Immature natural killer cell (primary cell): ENCODE results near the gene IMMT. TPM values are rescaled to one million over a fixed set of nuclear protein-coding genes. Genes with fewer than 3 reads are reported as not detected.

Experiments
- DNase-seq, 3 donors: peaks; one replicate each; pipeline ENCODE4 v3.0.0; 2022; ENCODE audit warnings: mixed read lengths in 1 of 3
- H3K27ac Mint-ChIP-seq, 6 donors: one replicate each; pipeline ENCODE4 v1.8.0; 2020; ENCODE audit warnings: mixed read lengths in 6 of 6, mild to moderate bottlenecking in 5 of 6, inconsistent platforms in 4 of 6, moderate library complexity in 3 of 6
- H3K27me3 Mint-ChIP-seq, 3 donors: one replicate each; pipeline ENCODE4 v1.8.0; 2020 to 2021; ENCODE audit warnings: low read depth in 3 of 3, mild to moderate bottlenecking in 3 of 3, mixed read lengths in 3 of 3, moderate library complexity in 3 of 3, inconsistent platforms in 1 of 3
- H3K36me3 Mint-ChIP-seq, 3 donors: one replicate each; pipeline ENCODE4 v1.8.0; 2020; ENCODE audit warnings: mixed read lengths in 3 of 3, inconsistent platforms in 2 of 3, mild to moderate bottlenecking in 2 of 3
- H3K4me1 Mint-ChIP-seq, 2 donors: one replicate each; pipeline ENCODE4 v1.8.0; 2020; ENCODE audit warnings: inconsistent platforms in 2 of 2, mild to moderate bottlenecking in 2 of 2, mixed read lengths in 2 of 2, moderate library complexity in 1 of 2
- H3K4me3 Mint-ChIP-seq, 5 donors: one replicate each; pipeline ENCODE4 v1.8.0; 2020; ENCODE audit warnings: mild to moderate bottlenecking in 5 of 5, mixed read lengths in 5 of 5, inconsistent platforms in 3 of 5, moderate library complexity in 3 of 5
- H3K9me3 Mint-ChIP-seq, 6 donors: one replicate each; pipeline ENCODE4 v1.8.0; 2020; ENCODE audit warnings: mild to moderate bottlenecking in 6 of 6, mixed read lengths in 6 of 6, inconsistent platforms in 4 of 6, moderate library complexity in 3 of 6
- polyA plus RNA-seq, 3 donors: library from polyadenylated mRNA; unstranded; fragments of 300-500 nt; fragmentation: Illumina TruSeq; gene quantifications; one replicate each; pipeline ENCODE4 v1.2.3, GENCODE V29; 2021

IMMT gene
- polyA plus RNA-seq, 3 donors from 2014 or later: 37.5 to 70.9 (median 49.7) TPM

DNA sequence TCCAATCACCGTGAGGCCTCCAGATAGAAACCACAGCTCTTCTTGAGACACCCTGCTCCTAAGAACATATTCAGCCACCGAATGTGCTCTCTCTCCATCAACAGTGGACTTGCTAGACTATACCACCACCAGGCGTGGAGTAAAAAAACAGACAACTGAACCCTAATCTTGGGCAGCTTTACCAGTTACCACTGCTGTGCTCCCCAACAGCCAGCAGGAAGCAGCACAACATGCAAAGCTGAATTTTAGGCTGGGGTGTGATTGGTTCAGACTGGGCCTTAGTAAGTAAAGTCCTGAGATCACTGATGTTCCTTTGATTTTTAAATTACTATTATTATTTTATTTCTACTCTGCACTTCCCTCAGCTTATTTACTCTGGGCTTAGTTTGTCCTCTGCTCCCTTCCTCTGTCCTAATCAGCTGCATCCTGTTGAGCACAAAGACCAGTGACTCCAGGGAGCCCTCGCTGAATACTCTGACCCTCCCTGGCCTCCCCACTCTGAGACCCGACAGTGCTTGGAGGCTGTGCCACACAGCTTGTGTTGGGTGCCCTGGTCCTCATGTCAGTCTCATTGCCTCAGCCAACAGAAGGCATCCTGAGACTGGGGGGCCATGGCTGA, 25.9 kb upstream of the IMMT start:
- Mint-ChIP-seq H3K4me3 (no peak overlapping the region), H3K4me1 (peaks cover 1 to 5% of the 10 kb centered on the region in 2 donors), H3K27ac (no peak overlapping the region)

DNA sequence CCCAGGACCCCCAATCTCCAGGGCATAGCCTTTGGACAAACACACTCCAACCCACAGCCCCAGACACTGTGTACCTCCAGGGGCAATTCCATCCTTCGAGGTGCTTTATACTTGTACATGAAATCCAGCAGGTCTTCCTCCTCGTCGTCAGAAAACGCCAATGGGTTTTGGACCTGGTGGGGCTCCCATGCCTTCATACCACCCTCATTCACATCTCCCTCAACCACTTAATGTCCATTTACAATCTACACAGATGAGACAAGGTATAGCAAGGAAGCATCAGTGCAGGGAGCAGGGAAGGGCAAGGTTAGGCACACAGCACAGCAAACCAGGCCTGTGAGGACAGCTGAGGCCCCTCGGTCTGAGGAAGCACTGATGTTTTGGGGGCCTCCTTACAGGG, 24.6 kb upstream of the IMMT start:
- DNase-seq: no peak
- H3K27me3 Mint-ChIP-seq: peaks cover 0 to 5% (median 0%) of the 10 kb centered on the region in 3 donors
- H3K27ac Mint-ChIP-seq: no peak overlapping the region
- peaks cover 1 to 5% of the 10 kb centered on the region in 2 donors for H3K4me1 Mint-ChIP-seq
- no peaks in the 10 kb centered on the region for H3K36me3 Mint-ChIP-seq
- no peaks in the 10 kb centered on the region for H3K9me3 Mint-ChIP-seq
- H3K4me3 Mint-ChIP-seq: no peak overlapping the region

More for the DNA sequence above, 25.9 kb upstream of the IMMT start:
- no peaks in the 10 kb centered on the region for H3K36me3 Mint-ChIP-seq
- no peaks in the 10 kb centered on the region for H3K9me3 Mint-ChIP-seq
- peak in 1 of 3 donors; percentile 7 for DNase-seq
- peaks cover 0 to 5% (median 0%) of the 10 kb centered on the region in 3 donors for H3K27me3 Mint-ChIP-seq

DNA sequence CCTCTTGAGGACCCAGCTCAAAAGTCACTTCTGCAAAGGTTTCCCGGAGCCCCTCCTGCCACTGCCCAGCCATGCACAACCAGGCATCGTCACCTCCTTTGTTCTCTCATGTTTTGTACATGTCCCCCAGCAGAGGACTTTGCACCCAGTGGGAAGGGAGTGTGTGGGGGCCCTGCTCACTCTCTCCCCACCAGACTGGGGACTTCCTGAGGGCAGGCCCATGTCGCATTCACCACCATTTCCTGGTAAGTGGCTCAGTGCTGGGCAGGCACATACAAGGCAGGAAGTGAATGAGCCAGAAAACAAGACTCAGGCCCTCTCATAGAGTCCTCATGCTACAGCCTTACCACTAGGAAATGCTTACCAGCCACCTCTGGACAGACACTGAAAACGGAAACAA, 22.9 kb upstream of the IMMT start:
- Mint-ChIP-seq H3K9me3 (no peaks in the 10 kb centered on the region), H3K4me1 (peaks cover 1 to 5% of the 10 kb centered on the region in 2 donors), H3K4me3 (no peak overlapping the region), H3K36me3 (peaks cover 4 to 10% (median 10%) of the 10 kb centered on the region in 3 donors), H3K27ac (no peak overlapping the region), H3K27me3 (peaks cover 0 to 5% (median 0%) of the 10 kb centered on the region in 3 donors)
- no peak for DNase-seq

DNA sequence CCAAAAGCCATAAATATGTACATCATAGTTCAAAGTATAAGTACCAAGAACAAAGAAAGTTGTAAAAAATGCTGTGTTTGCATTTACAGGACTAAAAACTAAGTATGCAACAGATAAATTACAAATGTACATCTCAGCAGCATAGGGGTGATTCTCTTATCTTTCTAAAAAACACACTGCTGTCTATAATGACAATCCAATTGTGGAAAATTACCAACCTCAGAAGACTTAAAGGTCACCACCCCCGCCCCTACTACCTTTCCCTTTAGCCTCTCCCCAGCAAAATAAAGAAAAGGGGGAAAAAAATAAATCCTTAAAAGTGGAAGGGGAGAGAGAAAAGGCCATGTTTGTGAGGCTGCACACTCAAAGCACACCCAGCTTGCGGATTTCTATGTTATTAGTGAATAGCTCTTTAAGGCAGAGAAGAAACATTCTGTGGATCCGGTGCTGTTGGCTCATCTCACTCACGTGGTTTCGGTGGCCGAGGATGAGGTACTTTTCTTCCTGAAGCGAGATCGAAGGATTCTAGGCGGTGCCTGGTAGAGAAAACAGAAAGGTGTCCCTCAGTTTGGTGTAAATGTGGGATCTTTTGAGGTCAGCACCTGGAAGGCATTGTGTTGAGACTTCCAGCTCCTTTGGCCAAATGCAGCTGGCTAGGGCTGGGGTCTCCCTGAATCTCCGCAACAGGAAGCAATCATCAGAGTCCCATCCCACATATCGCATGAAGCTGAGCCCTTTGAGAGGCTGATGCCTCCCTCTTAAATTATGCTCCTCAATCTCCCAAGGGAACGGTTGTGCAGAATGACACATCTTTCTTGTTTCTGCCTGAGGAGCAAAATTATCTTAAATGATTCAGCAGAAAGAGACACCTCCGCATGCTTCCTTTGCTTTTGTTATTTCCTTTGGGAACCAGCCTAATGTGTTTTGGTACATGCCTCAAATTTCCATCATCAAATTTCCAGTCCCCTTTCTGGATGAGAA, 21.6 kb upstream of the IMMT start:
- no peak overlapping the region for H3K27ac Mint-ChIP-seq
- H3K36me3 Mint-ChIP-seq: peaks cover 10 to 17% (median 10%) of the 10 kb centered on the region in 3 donors
- H3K4me3 Mint-ChIP-seq: no peak overlapping the region
- peaks cover 0 to 5% (median 0%) of the 10 kb centered on the region in 3 donors for H3K27me3 Mint-ChIP-seq
- no peaks in the 10 kb centered on the region for H3K9me3 Mint-ChIP-seq
- DNase-seq: no peak
- peaks cover 1 to 5% of the 10 kb centered on the region in 2 donors for H3K4me1 Mint-ChIP-seq

DNA sequence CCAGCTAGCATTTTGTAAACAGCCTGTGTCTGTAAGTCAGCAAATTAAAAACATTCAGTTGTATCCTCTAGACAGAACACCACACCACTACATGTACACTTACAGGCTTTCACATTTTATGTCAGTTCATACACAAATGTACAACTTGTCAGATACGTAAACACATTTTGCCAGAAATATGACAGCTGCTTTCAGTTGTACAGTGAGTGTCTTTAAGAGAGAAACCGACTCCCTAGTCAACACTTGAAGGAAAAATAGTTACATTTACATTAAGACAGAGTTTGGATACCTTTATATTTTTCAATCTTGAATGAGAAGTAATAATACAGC, 19.2 kb upstream of the IMMT start:
- Mint-ChIP-seq H3K4me1 (peaks cover 1 to 5% of the 10 kb centered on the region in 2 donors), H3K36me3 (peaks cover 23 to 36% (median 24%) of the 10 kb centered on the region in 3 donors), H3K9me3 (no peaks in the 10 kb centered on the region), H3K4me3 (no peak overlapping the region), H3K27ac (peak overlapping the region in 1 of 6 donors; percentile 48), H3K27me3 (peaks cover 0 to 5% (median 0%) of the 10 kb centered on the region in 3 donors)
- DNase-seq: no peak

DNA sequence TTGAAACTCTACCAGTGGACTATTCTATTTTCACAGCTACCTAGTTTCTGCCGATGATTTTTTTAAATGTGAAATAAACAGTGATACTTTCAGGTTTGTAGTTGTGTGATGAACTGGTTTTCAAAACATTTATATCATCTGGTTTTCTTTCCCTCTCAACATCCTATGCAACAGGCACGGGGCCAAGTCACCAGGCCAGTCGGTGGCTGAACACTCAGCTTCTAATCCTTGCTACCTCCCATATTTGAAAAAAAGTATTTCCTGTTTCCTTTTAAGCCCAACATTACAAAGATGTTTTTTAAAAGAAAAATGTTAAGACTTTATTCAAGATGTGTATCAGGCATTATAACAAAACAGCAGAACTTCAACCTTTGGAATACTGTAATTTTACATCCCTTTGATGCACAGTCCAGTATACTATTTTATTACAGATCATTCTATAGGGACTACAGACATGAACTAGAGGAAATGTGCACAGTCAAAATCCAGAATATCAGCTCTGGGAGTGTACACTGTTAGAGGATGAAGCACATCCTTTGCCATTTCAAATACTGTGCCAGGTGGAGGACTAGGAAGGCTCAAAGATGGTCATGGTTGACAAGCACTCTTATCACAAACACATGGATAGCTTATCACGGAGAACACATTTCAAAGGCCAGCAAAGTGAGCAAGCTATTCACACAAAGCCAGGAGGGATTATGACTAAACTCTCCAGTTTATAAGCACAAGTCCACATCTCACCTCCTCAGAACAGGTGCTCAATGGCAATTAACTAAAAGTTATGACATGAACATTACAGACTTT, 18.6 kb upstream of the IMMT start:
- DNase-seq: no peak
- Mint-ChIP-seq H3K4me1 (peaks cover 1 to 5% of the 10 kb centered on the region in 2 donors), H3K27ac (peak overlapping the region in 3 of 6 donors; percentile 15 to 48 (median 25)), H3K4me3 (no peak overlapping the region), H3K9me3 (no peaks in the 10 kb centered on the region), H3K27me3 (peaks cover 0 to 5% (median 0%) of the 10 kb centered on the region in 3 donors), H3K36me3 (peaks cover 26 to 39% (median 27%) of the 10 kb centered on the region in 3 donors)

DNA sequence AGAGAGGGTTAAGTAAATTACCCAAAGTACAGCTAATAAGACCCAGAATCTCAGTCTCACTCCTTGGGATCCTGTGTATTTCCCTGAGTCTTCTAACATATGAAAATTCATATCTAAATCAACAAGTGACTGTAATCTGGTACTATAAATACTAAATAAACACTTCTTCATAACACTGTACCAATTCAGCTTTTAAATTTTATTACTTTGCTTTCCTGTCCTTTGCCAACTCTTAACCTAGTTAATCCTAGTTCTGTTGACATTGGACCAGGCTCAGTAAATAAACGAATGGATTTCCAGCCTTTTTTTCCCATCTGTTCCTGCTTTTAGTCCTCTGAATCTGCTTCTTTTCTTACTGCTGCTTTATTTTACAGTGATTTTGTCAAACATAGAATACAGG, 17.8 kb upstream of the IMMT start:
- peaks cover 31 to 44% (median 32%) of the 10 kb centered on the region in 3 donors for H3K36me3 Mint-ChIP-seq
- H3K4me1 Mint-ChIP-seq: peaks cover 0 to 2% of the 10 kb centered on the region in 2 donors
- no peak overlapping the region for H3K4me3 Mint-ChIP-seq
- no peaks in the 10 kb centered on the region for H3K9me3 Mint-ChIP-seq
- DNase-seq: no peak
- peaks cover 0 to 4% (median 0%) of the 10 kb centered on the region in 3 donors for H3K27me3 Mint-ChIP-seq
- H3K27ac Mint-ChIP-seq: no peak overlapping the region

DNA sequence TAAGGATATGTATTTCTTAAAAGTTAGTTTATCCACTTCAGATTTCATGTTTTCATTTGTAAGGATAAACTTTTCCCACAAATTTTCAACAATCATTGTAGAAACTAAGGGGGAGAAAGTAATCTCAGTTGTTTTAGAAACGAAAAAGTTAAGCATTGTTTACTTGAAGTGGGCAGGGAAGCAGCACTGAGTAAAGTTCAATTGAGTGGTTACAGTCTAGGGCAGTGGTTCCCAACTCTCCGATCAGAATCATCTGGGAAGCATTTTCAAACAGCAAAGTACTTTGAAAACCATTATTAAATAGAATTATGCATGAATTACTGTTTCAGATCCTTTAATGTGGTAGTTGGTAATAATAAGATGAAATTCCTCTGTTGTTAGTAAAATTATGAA, 16.5 kb upstream of the IMMT start:
- peaks cover 35 to 49% (median 37%) of the 10 kb centered on the region in 3 donors for H3K36me3 Mint-ChIP-seq
- H3K9me3 Mint-ChIP-seq: no peaks in the 10 kb centered on the region
- peak overlapping the region in 1 of 6 donors; percentile 15 for H3K27ac Mint-ChIP-seq
- no peak overlapping the region for H3K4me3 Mint-ChIP-seq
- no peak for DNase-seq
- H3K4me1 Mint-ChIP-seq: no peaks in the 10 kb centered on the region
- peaks cover 0 to 3% (median 0%) of the 10 kb centered on the region in 3 donors for H3K27me3 Mint-ChIP-seq

DNA sequence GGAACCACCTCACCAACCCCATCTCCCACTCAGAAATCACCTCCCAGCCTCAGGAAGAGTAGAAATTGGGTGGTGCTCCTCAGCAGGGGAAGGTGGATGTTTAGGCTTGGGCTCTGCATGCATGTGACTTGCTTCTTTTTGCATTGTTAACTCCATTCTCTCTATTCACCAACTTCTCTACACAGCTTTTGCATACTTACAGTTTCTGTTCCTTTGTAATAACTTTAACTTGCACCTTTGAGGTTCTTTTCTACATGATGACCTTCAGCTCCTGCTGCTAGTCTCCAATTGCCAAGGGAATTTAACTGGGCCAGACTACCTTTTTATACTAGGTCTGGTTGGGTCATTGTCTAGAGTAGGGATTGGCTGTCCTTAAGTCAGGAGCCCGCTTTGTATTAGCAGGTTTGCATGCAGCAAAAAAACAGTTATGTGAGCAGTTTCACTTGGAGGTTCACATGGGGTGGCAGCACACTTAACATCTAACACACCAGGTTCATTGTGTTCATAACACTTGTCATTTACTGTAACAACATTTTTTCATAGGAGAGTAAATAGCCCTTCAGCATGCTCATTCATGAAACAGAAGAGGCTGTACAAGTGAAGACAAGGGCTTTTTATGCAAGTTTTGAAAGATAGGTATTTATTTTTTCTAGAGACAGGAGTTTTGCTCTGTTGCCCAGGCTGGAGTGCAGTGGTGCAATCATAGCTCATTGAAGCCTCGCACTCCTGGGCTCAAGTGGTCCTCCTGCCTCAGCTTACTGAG, 16.0 kb upstream of the IMMT start:
- DNase-seq: no peak
- H3K27ac Mint-ChIP-seq: no peak overlapping the region
- peaks cover 0 to under 1% (median 0%) of the 10 kb centered on the region in 3 donors for H3K27me3 Mint-ChIP-seq
- H3K9me3 Mint-ChIP-seq: no peaks in the 10 kb centered on the region
- no peak overlapping the region for H3K4me3 Mint-ChIP-seq
- H3K4me1 Mint-ChIP-seq: no peaks in the 10 kb centered on the region
- peaks cover 39 to 52% (median 40%) of the 10 kb centered on the region in 3 donors for H3K36me3 Mint-ChIP-seq

DNA sequence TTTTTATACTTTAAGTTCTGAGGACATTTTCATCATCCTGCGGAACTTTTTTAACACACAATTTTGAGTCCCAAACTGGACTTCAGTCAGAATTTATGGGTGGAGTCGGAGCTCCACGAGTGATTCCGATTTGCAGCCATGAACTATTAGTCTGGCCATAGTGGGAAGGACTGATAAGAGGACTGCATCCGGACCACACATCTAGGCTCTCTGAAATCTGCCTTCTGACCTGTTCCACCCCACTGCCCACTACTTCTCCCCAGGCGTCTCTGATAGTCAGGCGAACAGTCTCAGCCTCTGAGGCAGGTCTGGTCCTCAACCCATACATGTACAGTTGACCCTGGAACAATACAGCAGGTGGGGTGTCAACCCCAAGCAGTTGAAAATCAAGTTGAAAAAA, 9.2 kb upstream of the IMMT start:
- H3K27ac Mint-ChIP-seq: no peak overlapping the region
- peaks cover 16 to 20% (median 16%) of the 10 kb centered on the region in 3 donors for H3K36me3 Mint-ChIP-seq
- H3K9me3 Mint-ChIP-seq: no peaks in the 10 kb centered on the region
- peaks cover 28 to 38% of the 10 kb centered on the region in 2 donors for H3K4me1 Mint-ChIP-seq
- H3K4me3 Mint-ChIP-seq: no peak overlapping the region
- DNase-seq: no peak
- H3K27me3 Mint-ChIP-seq: peaks cover 0 to under 1% (median 0%) of the 10 kb centered on the region in 3 donors

DNA sequence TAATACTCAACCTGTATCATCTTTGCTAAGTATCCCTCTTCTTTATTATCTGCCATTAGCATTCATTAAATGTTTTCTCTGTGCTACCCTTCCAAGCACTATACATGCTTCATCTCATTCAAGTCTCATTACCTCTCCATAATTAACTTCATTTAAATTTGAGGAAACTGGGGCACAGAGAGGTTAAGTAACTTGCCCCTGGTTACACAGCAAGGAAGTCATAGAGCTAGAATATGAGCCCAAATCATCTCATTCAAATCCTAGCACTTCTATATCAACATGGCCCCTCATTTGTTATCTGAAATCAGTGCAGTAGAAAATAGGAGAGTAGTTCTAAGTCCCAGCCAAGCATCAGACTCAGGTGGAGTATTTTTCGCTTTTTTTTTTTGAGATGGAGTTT, 8.4 kb upstream of the IMMT start:
- Mint-ChIP-seq H3K9me3 (no peaks in the 10 kb centered on the region), H3K4me1 (peaks cover 31 to 44% of the 10 kb centered on the region in 2 donors), H3K36me3 (peaks cover 11 to 14% (median 13%) of the 10 kb centered on the region in 3 donors), H3K4me3 (no peak overlapping the region), H3K27ac (peak overlapping the region in 1 of 6 donors; percentile 12), H3K27me3 (peaks cover 0 to 4% (median 3%) of the 10 kb centered on the region in 3 donors)
- no peak for DNase-seq

DNA sequence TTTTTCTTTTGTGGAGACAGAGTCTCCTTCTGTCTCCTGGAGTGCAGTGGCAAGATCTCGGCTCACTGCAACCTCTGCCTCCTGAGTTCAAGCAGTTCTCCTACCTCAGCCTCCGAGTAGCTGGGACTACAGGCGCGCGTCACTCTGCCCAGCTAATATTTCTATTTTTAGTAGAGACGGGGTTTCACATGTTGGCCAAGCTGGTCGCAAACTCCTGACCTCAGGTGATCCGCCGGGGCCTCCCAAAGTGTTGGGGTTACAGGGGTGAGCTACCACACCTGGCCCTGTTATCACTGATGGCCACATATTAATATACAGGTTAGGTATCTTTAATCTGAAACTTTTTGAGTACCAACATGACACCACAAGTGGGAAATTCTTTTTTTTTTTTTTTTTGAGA, 7.4 kb upstream of the IMMT start:
- Mint-ChIP-seq H3K27me3 (peaks cover 0 to 4% (median 4%) of the 10 kb centered on the region in 3 donors), H3K4me3 (no peak overlapping the region), H3K36me3 (peaks cover 9 to 12% (median 11%) of the 10 kb centered on the region in 3 donors), H3K27ac (peak overlapping the region in 1 of 6 donors; percentile 58), H3K4me1 (peaks cover 31 to 44% of the 10 kb centered on the region in 2 donors), H3K9me3 (no peaks in the 10 kb centered on the region)
- DNase-seq: no peak

DNA sequence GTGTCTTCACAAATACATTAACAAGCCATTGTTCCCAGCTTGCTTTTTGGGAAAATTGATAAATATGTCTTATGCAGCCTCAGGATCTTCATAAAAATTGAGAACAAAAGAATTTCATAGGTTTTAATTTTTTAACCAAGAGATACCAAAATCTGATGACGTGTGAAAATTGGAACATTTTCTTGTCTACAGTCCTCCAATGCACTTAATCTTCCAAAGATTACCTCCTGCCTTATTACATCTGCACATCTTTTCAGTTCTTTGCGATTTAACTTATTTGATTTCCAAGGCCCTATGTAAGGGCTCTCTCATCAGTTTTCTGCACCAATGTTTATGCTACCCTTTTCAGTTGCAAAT, 7.1 kb upstream of the IMMT start:
- H3K9me3 Mint-ChIP-seq: no peaks in the 10 kb centered on the region
- peak overlapping the region in 2 of 6 donors; percentile 39 to 81 for H3K27ac Mint-ChIP-seq
- peaks cover 8 to 12% (median 11%) of the 10 kb centered on the region in 3 donors for H3K36me3 Mint-ChIP-seq
- no peak for DNase-seq
- peaks cover 31 to 44% of the 10 kb centered on the region in 2 donors for H3K4me1 Mint-ChIP-seq
- no peak overlapping the region for H3K4me3 Mint-ChIP-seq
- peaks cover 0 to 4% (median 4%) of the 10 kb centered on the region in 3 donors for H3K27me3 Mint-ChIP-seq
